Measurements from ENCODE around the gene SLMAP.

Gene SLMAP

GRCh38 chr3:57943525-57944495 lies 187.7 kb downstream of the SLMAP start:
- DNase-seq (ENCODE audit: low read depth), result no peak

GRCh38 chr3:57946970-57947381 lies 190.9 kb downstream of the SLMAP start:
- DNase-seq (ENCODE audit: low read depth), result no peak

GRCh38 chr3:57948080-57948671 lies 192.1 kb downstream of the SLMAP start:
- no peak for DNase-seq (ENCODE audit: low read depth)

- no peak for DNase-seq (ENCODE audit: low read depth)
Measured at GRCh38 chr3:57948781-57949242, 192.7 kb downstream of the SLMAP start.

GRCh38 chr3:57949344-57949743 lies 193.2 kb downstream of the SLMAP start:
- DNase-seq (ENCODE audit: low read depth), result no peak

GRCh38 chr3:57949785-57950615 lies 193.9 kb downstream of the SLMAP start:
- no peak for DNase-seq (ENCODE audit: low read depth)

- no peak for DNase-seq (ENCODE audit: low read depth)
Measured at GRCh38 chr3:57951066-57951882, 195.2 kb downstream of the SLMAP start.

- no peak for DNase-seq (ENCODE audit: low read depth)
Measured at GRCh38 chr3:57952208-57952631, 196.1 kb downstream of the SLMAP start.

GRCh38 chr3:57952651-57953050 lies 196.5 kb downstream of the SLMAP start:
- DNase-seq (ENCODE audit: low read depth), result no peak

GRCh38 chr3:57953576-57953975 lies 197.5 kb downstream of the SLMAP start:
- no peak for DNase-seq (ENCODE audit: low read depth)

GRCh38 chr3:57956119-57956832 lies 200.2 kb downstream of the SLMAP start:
- DNase-seq (ENCODE audit: low read depth), result no peak

- DNase-seq (ENCODE audit: low read depth), result no peak
Measured at GRCh38 chr3:57956833-57957174, 200.7 kb downstream of the SLMAP start.

- no peak for DNase-seq (ENCODE audit: low read depth)
Measured at GRCh38 chr3:57957824-57958223, 201.7 kb downstream of the SLMAP start.

GRCh38 chr3:57958642-57959422 lies 202.7 kb downstream of the SLMAP start:
- no peak for DNase-seq (ENCODE audit: low read depth)

GRCh38 chr3:57959423-57960173 lies 203.5 kb downstream of the SLMAP start:
- DNase-seq (ENCODE audit: low read depth), result no peak

GRCh38 chr3:57960174-57960505 lies 204.0 kb downstream of the SLMAP start:
- no peak for DNase-seq (ENCODE audit: low read depth)

- no peak for DNase-seq (ENCODE audit: low read depth)
Measured at GRCh38 chr3:57961177-57961827, 205.2 kb downstream of the SLMAP start.

- DNase-seq (ENCODE audit: low read depth), result no peak
Measured at GRCh38 chr3:57961828-57962447, 205.8 kb downstream of the SLMAP start.

GRCh38 chr3:57962448-57962834 lies 206.3 kb downstream of the SLMAP start:
- no peak for DNase-seq (ENCODE audit: low read depth)
